Fibroblast of lung (primary cell): ENCODE results near the gene MLPH.

Experiments used
- CTCF ChIP-seq, 2 donors: IDR thresholded peaks in 1 of 2; conservative IDR thresholded peaks in 1 of 2; 1 replicate in 1 of 2; 2 replicates in 1 of 2; pipeline ENCODE4 v1.5.1; 2011 to 2012; ENCODE audit warnings: low read length in 2 of 2, control low read depth in 1 of 2, inconsistent platforms in 1 of 2, low read depth in 1 of 2, mild to moderate bottlenecking in 1 of 2
- EZH2 ChIP-seq: IDR thresholded peaks from 2 replicates; pipeline ENCODE4 v1.5.1; 2012; ENCODE audit warnings: low read length, control low read depth, mild to moderate bottlenecking; ENCODE audit errors: missing control alignments

GRCh38 chr2:237495521-237496117 is 8.6 kb downstream of the MLPH start:
- TF ChIP-seq EZH2 (no peak), CTCF (conservative IDR thresholded peaks at IDR 0.05 in 1 of 2, IDR thresholded peaks at IDR 0.05 in 1 of 2; ENCODE audit: low read depth in 1 of 2, low read length in 2 of 2) (no peak)
